Measurements from ENCODE around the gene TOR4A. TPM values are rescaled to one million over a fixed set of nuclear protein-coding genes. Genes with fewer than 3 reads are reported as not detected.

Gene TOR4A
- total and polyA plus RNA-seq, 9 of the 15 experiments (the other 6 are each of a cell fraction or from before 2014, with no cell fraction given): 3.9 to 49.2 (median 8.8) TPM

- Histone ChIP-seq H3K4me2 (ENCODE audit: insufficient read depth, low read length) (peak overlapping the region; percentile 40), H4K20me1 (replicated peaks; ENCODE audit: control insufficient read depth, insufficient read depth, low read length) (no peaks in the 10 kb centered on the region), H3K9ac (ENCODE audit: insufficient read depth in 1 of 2, low read depth in 2 of 2, low read length in 2 of 2) (peak overlapping the region; percentile 9 to 85; a peak in 2 of 4 replicates), H3K4me3 (no peak overlapping the region), H3K9me3 (replicated peaks; ENCODE audit: control insufficient read depth, insufficient read depth, low read depth, low read length) (no peaks in the 10 kb centered on the region), H3K27ac (ENCODE audit: extremely low read depth, low read depth, low read length) (peak overlapping the region; percentile 42; the same call in 2 of the 3 replicates), H2AFZ (ENCODE audit: low read depth, low read length) (no peak overlapping the region), H3K27me3 (ENCODE audit: control insufficient read depth in 2 of 2, insufficient read depth in 2 of 2, low read length in 2 of 2) (no peaks in the 10 kb centered on the region), H3K4me1 (replicated peaks in 1 of 2; ENCODE audit: control insufficient read depth in 2 of 2, insufficient read depth in 2 of 2, low read length in 2 of 2) (peaks cover 16 to 99% of the 10 kb centered on the region in 2 experiments), H3K79me2 (ENCODE audit: control insufficient read depth, insufficient read depth, low read length) (peaks cover 27% of the 10 kb centered on the region), H3K9me1 (ENCODE audit: control insufficient read depth, insufficient read depth, low read length) (peaks cover 4% of the 10 kb centered on the region), H3K36me3 (ENCODE audit: control insufficient read depth, insufficient read depth, low read length) (peaks cover 4% of the 10 kb centered on the region; the same call in 1 of the 3 replicates)
- ChIA-PET POLR2A (interaction anchor here (1.3 kb wide), 1 partner anchor 47 kb away, joined by 5 read pairs; no protein-coding TSS in a partner anchor), CTCF (ENCODE audit: low intra/inter-chr PET ratio) (interaction anchor here (0.6 to 1.6 kb wide), 5 partner anchors 20 to 207 kb away, joined by 3 to 11 read pairs (median 4); partner anchors contain the start of genes ANAPC2, NELFB and SSNA1)
- no TSS peak for BruUV-seq (replicated peaks)
- DNase-seq (ENCODE audit: extremely low read depth in 1 of 4, low spot score in 3 of 4) (peak in 1 of 4 experiments; percentile 29), ATAC-seq (no peak), FAIRE-seq (no peak)
- 65% methylated on average over 33 of the region's 35 CpGs for WGBS (ENCODE audit: insufficient coverage, low coverage, missing lambda C conversion rate)
- in situ Hi-C loops (cut with MboI) (loop anchor here (25.0 kb wide), 1 partner anchor 448 kb away; the partner anchor contains the start of genes CCDC183 and TMEM141), intact Hi-C loops (cut with micrococcal nuclease) (no loop called here)
- TF ChIP-seq GABPA (tag; conservative IDR thresholded peaks at IDR 0.05; ENCODE audit: low read depth) (no peak), ZBTB33 (CRISPR knock-in tag; IDR thresholded peaks at IDR 0.05) (peak; percentile 79), ZBTB7A (IDR thresholded peaks at IDR 0.05; ENCODE audit: borderline replicate concordance, control insufficient read depth, low read depth, low read length) (peak; percentile 35; the same call in 1 of the 2 replicates), ZMIZ1 (IDR thresholded peaks at IDR 0.05; ENCODE audit: low read depth in 2 of 2, low read length in 2 of 2) (no peak), ARID4B (CRISPR knock-in tag; IDR thresholded peaks at IDR 0.05) (no peak), KDM1A (IDR thresholded peaks at IDR 0.05) (no peak), RBM15 (IDR thresholded peaks at IDR 0.05; ENCODE audit: insufficient read depth, low read length) (no peak), ZFP36 (IDR thresholded peaks at IDR 0.05; ENCODE audit: low read depth, low read length, partially characterized antibody) (peak; percentile 66), POLR2G (IDR thresholded peaks at IDR 0.05; ENCODE audit: low read depth, low read length) (peak; percentile 34)
Measured at GRCh38 chr9:137235424-137236237, 41.9 kb upstream of the TOR4A start.
